ENCODE results near the gene GFPT1.
A peak's percentile ranks its signal among the peaks of the same experiment; 100 is the strongest.
"Not testable (repeated sequence)": the region's sequence is repeated elsewhere in the genome, so short reads cannot be mapped to it uniquely, and the experiment has no call there.

Gene GFPT1

DNA sequence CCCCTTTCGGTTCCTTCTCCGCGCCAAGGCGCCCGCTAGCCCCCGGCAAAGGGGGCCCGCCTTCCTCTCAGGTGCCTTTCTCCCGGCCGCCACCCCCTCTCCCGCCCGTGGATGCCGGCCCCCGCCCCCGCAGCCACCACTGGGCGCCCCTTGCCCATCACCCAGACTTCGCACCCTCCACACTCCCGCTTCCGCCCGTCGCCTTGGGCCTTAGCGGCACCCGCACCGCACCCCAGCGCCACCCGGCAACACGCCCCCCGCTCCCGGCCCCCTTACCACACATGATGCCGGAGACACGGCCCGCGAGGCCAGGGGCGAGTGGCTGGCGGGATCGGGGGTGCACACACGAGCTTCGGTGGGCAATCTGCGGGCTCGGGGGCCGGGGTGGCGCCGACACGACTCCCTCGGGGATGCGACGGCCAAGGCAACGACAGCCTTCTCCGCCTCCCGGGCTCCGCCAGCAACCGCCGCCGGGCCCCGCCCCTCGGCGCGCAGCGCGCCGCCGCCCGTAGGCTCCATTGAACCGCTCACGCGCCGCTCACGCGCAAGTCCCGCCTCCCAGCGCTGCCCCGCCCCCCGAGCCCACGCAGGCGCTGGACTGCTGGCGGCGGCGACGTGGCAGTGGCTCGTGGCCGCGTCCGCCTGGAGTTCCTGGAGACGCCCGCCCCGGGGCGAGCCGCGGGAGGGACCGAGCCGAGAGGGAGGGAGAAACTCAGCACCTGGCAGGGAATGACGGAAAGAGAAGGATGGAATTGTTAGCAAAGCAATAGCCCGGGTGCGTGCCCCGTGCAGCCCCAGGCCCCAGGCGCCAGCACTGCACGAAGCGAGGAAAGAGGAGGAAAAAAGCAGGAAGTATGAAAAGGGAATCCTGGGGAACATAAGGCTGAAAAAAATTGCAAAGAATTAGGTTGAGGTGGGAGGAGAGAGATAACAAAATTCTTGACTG lies at the start of gene GFPT1:
GFPT1 (minus strand) TSS at position 439 of the 946 bp plus-strand sequence; CDS start at position 283, 156 bp downstream.
- DNase-seq: peak; percentile 88

DNA sequence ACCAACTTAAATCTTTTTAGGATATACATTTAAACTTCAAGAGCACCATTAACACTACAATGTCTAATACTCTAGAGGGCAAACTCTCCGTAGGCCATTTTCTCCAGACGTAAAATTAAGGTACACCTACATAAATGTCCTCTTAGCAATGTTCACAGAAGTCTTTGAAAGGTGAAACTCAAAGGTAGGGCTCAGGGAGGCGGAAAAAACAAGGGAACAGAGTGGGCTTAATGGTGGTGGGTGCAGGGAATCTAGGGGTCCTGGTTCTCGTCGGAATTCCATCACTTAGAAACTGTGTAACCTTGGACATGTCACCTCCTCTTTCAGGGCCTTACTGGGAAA lies 49.5 kb upstream of the GFPT1 start:
- DNase-seq: no peak

DNA sequence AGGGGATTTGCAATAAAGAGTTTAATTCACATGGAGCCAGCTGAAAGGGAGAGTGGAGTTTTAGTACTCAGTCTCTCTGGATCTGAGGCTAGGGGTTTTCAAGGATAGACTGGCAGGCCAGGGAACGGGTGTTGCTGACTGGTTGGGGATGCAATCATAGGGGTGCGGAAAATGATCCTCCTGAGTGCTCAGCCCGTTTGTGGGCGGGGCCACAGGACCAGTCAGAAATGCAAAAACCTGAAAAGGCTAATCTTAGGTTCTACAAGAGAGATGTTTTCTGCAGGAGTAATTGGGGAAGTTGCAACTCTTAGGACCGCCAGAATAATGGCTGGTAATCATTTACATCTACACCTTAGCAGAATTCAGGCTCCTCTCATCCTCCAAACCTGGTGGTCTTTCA lies 47.7 kb upstream of the GFPT1 start:
- DNase-seq: no peak

DNA sequence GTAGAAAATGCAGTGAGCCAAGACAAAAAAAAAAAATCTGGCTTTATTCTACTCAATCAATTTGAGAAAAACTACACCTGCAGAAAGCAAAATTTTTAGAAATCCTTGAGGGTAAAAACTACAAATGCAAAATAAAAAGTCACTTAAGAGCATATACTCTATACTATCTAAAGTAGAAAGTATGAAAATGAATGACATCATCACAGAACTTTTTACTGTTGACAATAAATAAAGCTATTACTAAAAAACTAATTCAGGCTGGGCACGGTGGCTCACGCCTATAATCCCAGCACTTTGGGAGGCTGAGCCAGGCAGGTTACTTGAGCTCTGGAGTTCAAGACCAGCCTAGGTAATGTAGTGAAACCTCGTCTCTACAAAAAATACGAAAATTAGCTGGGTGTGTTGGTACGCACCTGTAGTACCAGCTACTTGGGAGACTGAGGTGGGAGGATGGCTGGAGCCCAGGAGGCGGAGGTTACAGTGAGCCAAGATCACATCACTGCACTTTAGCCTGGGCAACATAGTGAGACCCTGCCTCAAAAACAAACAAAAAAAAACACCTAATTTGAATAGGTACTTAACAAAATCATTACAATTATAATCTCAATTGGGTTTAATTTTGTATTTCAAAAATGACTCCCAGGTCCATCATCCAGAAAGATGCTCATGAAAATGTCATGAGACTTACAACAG lies 42.6 kb upstream of the GFPT1 start:
- no peak for DNase-seq

DNA sequence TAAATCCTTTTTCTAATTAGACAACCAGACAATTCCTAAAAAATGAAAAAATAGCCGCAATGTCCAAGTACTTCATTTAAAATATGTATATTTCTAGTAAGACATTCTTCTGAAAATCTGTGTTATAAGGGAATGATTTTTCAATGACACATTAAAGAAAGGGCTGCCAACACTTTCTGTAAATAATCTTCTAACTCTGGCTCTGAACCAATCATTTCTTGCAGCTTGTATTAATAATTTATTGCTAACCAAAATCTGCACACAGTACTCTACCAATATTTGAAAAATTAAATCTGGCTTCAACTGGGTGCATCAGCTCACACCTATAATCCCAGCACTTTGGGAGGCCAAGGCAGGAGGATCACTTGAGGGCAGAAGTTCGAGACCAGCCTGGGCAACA lies 42.0 kb upstream of the GFPT1 start:
- no peak for DNase-seq

DNA sequence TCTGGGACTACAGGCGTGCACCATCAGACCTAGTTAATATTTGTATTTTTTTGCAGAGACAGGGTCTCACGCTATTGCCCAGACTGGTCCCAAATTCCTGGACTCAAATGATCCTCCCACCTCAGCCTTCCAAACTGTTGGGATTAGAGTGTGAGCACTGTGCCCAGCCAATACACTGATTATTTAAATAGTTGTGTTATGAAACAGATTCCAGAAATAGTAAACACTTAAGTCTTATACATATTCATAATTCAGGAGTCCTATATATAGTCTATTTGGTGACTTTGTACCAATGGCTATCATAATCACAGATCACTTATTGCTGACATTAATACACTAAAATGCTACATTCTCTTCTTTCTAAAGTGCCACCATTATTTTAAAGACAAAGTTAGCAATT lies 37.4 kb upstream of the GFPT1 start:
- DNase-seq: no peak

DNA sequence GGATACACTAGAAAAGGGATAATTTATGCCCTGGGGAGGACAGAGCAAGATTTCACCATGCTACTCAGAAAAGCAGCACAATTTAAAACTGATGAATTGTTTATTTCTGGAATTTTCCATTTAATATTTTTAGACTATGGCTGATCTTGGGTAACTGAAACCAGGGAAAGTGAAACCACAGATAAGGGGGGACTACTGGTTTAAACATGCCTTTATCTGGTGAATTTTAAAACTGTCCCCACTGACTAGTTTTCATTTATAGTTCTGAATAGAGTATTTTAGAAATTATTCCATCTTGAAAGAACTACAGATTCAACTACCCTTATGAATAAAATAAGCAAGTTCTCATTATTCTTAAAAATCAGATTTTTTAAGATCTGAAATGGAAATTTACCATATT lies 35.2 kb upstream of the GFPT1 start:
- DNase-seq: no peak

DNA sequence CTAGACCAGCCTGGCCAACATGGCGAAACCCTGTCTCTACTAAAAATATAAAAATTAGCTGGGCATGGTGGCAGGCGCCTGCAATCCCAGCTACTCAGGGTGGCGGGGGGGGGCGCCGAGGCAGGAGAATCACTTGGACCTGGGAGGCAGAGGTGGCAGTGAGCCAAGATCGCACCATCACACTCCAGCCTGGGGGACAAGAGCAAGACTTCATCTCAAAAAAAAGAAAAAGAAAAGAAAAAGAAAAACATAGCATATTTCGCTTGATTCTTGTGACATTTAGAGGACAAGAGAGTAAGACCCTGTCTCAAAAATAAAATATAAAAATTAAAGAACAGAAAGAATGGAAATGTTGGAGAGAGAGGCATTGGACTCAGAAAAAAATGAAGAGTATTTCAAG lies 32.1 kb upstream of the GFPT1 start:
- not testable (repeated sequence) for DNase-seq

DNA sequence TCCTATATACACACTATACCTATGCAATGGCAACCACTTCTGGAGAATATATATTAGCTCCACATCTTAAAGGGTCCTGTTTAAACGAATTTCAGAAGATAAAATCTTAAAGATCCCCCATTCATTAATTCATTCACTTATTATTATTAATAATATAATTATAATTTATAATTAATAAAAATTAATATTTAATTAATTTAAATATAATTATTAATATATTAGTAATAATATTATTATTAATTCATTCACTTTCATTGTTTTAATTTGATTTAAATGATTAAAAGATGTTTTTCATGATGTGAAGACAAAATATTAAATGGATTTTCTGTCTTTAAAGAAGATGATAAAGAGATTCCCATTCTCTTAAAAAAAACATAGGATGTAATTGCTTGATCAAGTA lies 29.1 kb upstream of the GFPT1 start:
- no peak for DNase-seq

DNA sequence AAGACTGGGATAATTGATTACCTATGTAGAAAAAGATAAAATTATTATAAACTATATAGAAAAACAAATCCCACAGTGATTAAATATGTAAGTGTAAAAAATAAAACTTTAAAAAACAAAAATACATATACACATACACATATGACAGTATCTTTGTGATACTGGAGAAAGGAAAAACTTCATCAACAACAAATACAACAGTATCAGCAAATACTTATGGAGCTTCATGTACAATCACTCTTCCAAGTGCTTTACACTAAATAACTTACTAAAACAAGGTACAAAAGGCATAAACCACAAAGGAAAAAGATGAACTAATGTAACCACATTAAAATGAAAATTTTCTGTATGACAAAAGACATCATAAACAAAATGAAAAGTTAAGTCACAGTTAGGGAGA lies 24.1 kb upstream of the GFPT1 start:
- DNase-seq: no peak

DNA sequence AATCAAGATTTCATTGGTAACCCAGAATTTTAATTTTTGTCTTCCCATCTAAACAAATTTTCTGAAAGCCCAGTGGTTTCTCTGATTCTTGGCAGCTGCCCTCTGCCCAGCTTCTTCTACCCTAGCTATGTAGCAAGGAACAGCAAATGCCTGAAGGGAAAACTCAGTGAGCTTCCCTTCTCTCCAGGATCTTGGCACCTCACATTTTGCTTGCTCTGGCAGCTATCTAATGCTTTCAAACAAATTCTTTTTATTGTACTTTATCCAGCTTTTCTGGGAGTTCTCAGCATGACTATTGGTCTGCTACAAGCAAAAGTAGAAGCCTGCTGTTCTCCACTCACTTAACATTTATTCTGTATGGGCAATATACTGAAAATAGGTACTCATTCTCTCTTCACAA lies 18.3 kb upstream of the GFPT1 start:
- no peak for DNase-seq

DNA sequence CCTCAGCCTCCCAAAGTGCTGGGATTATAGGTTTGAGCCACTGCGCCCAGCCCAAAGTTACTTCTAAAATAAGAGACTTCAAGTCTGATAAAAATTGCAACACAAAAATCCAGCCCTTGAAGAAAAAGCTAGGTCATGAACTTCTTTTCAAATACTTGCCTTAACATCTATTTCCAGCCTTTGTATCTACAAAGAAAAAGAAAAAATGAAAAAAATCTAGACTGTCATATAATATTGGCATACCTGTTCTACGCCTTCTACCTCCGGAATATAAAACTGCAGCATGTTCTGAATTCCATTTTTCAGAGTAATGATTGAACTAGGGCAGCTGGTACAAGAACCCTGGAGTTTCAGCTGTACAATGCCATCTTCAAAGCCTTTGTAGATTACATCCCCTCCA lies 13.1 kb upstream of the GFPT1 start:
- no peak for DNase-seq

DNA sequence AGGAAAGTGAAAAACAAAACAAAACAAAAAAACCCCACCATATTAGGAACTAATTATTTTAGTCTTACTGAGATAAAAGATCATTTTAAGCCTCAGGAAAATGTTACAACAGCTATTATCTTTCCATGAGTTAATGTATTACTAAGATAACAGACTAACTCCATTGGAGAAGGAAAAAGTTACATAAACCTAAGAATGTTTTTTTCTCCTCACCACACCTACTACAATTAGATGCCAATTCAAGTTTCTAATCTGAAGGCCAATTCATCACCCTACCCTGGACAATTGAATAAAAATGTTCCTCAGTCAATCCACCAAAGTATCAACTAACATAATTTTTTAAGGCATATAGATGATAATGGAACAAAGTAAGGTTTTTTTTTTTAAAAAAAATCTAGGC lies 10.2 kb upstream of the GFPT1 start:
- DNase-seq: no peak

DNA sequence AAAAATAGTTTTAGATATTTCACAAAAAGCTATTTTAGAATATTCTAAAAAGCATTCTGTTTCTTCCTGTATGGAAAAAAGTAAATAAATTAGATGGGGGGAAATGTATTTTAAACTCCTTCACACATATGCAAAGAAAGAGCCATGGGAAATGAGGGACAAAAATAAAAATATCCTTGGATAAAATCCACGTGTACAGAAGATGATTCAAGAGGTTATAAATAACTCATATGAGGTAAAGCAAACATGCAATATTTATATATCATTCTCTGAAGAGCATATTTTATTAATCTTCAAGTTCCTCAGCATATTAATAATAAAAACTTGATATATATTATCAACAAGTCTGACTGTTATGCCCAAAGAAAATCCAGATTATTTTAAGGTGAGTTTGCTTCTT lies 8.8 kb upstream of the GFPT1 start:
- no peak for DNase-seq

DNA sequence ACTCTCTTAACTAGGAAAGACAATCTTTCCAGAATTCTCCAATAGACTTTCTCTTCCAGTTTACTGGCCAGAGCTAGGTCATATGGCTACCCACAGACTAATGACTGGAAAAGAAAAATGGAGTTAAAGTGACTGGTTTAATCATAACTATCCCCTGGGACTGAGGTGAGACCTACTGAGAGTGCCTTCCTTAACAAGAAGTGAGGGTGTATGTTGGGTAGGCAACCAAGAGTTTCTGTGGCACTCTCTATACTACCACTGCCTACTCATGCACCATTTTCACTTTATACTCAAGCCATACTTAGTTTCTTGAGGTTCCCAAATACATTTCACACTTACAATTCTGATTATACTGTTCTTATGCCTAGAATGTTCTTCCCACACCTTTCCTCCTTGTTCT lies 6.9 kb upstream of the GFPT1 start:
- no peak for DNase-seq

DNA sequence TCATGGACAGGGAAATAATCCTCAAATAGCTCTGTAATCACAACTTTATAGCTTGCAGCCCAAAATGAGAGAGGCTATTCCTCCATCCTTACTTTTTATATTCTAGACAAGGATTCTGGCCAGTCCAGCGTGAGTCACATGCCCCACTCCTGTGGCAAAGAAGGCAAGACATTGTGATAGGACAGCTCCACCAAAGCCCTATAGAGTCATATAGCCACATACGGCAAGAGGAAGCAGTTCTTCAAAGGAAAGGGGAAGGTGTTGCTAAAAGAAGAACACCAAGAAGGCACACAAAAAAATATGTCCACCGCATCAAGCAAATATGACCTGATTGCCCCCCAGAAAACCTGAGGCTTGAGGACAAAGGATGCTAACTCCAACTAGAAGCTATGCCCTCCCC lies 3.4 kb upstream of the GFPT1 start:
- DNase-seq: no peak

DNA sequence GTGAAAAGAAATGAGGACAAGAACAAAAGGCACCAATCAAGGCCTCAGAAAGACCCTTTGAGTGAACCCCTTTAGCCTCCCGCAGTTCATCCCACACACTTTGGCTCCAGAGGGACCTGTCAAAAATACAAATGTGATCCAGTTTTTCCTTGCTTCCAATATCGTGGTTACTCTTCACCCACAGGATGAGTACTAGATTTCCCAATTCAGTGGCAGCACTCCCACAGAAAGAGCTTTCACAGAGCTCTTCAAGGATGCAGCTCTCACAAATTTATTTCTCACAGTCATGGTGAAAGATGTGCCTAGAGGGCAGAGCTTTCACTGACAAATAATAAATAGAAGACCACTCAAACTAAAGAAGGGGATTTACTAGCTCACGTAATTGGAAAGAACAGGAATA lies 3.0 kb upstream of the GFPT1 start:
- DNase-seq: no peak

DNA sequence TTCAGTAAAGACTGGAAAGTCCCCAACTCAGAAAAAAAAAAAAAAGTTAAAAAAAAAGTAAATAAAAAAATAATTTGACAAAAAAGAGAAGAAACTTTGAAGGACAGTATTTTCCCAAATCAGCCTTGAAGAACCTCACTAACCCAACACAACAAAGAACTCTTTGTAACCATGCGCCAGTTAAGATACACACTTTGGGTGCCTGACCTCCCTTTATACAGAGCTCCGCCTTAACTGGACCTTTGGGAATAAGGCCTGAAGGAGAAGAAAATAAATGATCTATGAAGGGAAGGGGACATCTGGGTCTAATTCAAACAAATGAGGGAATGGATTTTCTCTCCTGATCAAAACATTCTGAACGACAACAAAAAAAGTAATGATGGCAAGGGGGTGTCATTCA lies 2.2 kb upstream of the GFPT1 start:
- DNase-seq: no peak

DNA sequence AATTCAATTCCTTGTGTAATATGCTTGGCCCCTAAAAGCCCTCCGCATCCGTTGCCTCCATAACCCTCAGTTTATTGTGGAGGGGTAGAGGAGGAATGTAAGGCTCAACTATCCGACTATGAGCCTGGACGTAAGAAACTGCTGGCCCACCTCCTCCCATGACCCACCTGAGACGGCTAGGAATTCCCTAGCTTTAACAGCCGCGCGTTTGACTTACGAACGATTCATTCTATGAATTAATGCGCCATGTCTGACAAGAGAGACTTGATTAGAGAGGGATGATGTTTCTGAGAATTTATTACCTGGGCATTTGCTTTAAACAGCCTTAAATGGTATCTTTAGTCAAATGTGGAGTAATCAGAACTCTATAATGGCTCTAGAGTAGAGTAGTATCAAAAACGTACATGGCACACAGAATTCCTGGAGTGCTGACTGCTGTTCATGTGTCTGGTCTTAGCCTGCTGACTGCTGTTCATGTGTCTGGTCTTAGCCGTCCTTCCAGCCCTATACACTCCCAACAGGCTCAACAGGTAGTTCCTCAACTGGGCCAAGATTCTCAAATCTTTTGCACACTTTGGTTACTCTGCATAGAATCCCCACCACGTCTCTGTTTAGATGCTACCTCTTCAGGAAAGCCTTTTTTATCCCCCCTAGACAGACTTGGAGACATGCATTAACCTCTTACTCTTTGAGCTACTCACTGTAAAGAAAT lies 899 bp upstream of the GFPT1 start:
- DNase-seq: peak; percentile 25

DNA sequence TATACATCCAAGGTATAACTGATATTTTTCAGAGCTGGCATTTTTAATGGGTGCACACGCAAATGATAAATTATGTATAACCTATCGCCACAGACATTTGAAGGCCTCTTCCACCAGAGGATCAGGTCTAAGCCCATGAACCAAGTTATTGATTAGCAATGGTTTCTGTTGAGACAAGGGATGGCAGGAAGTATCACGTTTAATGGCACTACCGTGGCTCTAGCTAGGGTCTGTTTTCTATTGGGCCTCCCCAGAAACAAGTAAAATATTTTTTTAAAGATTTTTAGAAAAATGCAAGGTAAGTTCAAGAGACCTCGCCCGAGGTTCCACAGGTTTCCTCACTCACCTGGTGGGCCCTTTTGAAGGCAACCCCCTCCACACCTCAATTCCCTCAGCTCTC lies 667 bp downstream of the GFPT1 start:
- no peak for DNase-seq

DNA sequence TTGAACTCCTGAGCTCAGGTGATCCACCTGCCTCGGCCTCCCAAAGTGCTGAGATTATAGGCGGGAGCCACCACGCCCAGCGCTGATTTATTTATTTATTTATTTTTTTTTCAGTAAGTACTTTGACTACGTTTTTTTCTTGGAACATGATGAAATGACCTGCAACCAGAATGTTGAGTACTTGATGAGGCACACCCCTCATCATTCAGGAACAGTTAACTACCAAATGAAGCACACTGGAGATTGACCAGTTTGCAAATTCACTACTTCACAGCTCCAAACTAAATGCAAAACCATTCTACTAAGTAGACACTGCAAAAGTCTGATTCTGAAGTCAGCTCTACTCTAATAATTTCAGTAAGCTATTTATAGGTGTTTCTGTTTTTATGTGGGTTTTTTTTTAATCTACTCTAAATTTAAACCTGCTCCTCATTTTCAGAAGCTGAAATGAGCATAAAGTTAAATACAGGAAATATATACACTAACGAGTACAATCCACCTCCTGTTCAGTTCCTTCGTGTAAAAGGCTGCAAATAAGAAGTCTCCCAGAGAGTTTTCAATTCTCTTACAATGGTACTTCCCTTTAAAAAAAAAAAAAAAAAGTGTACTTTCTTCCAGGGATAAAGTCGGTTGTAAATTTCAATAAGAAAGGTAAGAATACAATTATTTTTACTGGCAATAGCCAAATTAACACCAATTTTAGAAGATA lies 1.4 kb downstream of the GFPT1 start:
- peak; percentile 28 for DNase-seq

DNA sequence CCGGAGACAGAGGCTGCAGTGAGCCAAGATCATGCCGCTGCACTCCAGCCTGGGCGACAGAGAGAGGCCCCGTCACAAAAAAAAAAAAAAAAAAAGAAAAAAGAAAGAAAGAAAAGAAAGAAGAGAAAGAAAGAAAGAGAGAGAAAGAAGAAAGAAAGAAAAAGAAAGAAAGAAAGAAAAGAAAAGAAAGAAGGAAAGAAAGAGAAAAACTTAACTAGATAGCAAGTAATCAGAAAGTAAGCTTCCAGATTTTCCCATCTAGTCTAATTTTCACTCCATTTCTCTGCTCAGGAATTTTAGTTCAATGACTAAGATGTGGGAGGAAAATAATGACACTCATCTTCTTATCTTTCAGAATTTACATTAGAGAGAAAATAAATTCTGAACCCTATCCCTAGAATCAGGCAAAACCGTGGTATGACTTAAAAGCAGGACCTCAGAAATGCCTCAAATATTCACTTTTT lies 2.4 kb downstream of the GFPT1 start:
- no peak for DNase-seq

DNA sequence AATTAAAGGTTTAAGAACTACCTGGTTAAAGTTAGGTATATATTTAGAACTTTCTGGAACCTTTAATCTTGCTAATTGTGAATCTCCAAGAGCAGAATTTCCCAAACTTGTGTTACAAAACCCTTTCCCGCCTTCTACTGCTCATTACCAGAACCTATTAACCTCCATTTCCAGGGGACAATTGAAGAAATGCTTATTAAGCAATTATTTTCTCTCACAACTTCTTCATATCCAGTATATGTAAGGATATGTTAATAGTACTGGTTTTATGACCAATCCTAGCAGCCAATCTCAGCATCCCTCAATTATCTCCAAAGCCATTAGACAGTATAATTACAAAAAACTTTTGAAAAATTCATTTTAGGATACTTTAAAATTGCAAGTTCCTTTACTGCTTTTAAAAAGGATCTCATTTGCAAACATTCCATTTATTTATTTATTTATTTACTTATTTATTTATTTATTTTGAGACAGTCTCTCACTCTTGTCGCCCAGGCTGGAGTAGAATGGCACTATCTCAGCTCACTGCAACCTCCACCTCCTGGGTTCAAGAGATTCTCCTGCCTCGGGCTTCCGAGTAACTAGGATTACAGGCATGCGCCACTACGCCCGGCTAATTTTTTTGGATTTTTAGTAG lies 3.7 kb downstream of the GFPT1 start:
- no peak for DNase-seq
